ENCODE data around the gene RNASE7.
A peak's percentile ranks its signal among the peaks of the same experiment; 100 is the strongest.

The RNASE7 gene

GRCh38 chr14:21068521-21069387 is 26.6 kb downstream of the RNASE7 start:
- peak in 1 of 2 donors; percentile 30 for DNase-seq (ENCODE audit: low read depth in 2 of 2)

GRCh38 chr14:21069388-21070082 is 27.4 kb downstream of the RNASE7 start:
- DNase-seq (ENCODE audit: low read depth in 2 of 2) = no peak

- no peak for DNase-seq (ENCODE audit: low read depth in 2 of 2)
These were observed 28.0 kb downstream of the RNASE7 start, which contains the start of gene ARHGEF40 for GRCh38 chr14:21070083-21070609. Gene ARHGEF40, plus strand, starts transcription at chr14:21070304. Its CDS starts 93 bp downstream, at chr14:21070397.

- DNase-seq (ENCODE audit: low read depth in 2 of 2) = no peak
These were observed 28.6 kb downstream of the RNASE7 start for GRCh38 chr14:21070610-21071224.

GRCh38 chr14:21071225-21072030 is 29.3 kb downstream of the RNASE7 start:
- DNase-seq (ENCODE audit: low read depth in 2 of 2) = no peak

- no peak for DNase-seq (ENCODE audit: low read depth in 2 of 2)
These were observed 29.9 kb downstream of the RNASE7 start for GRCh38 chr14:21072031-21072473.

- DNase-seq (ENCODE audit: low read depth in 2 of 2) = no peak
These were observed 30.7 kb downstream of the RNASE7 start for GRCh38 chr14:21072781-21073339.

DNA sequence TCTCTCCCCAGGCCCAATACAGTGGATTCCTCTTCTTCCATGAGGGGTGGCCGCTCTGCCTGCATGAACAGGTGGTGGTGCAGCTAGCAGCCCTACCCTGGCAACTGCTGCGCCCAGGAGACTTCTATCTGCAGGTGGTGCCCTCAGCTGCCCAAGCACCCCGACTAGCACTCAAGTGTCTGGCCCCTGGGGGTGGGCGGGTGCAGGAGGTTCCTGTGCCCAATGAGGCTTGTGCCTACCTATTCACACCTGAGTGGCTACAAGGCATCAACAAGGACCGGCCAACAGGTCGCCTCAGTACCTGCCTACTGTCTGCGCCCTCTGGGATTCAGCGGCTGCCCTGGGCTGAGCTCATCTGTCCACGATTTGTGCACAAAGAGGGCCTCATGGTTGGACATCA is 31.8 kb downstream of the RNASE7 start:
- DNase-seq (ENCODE audit: low read depth in 2 of 2) = no peak

DNA sequence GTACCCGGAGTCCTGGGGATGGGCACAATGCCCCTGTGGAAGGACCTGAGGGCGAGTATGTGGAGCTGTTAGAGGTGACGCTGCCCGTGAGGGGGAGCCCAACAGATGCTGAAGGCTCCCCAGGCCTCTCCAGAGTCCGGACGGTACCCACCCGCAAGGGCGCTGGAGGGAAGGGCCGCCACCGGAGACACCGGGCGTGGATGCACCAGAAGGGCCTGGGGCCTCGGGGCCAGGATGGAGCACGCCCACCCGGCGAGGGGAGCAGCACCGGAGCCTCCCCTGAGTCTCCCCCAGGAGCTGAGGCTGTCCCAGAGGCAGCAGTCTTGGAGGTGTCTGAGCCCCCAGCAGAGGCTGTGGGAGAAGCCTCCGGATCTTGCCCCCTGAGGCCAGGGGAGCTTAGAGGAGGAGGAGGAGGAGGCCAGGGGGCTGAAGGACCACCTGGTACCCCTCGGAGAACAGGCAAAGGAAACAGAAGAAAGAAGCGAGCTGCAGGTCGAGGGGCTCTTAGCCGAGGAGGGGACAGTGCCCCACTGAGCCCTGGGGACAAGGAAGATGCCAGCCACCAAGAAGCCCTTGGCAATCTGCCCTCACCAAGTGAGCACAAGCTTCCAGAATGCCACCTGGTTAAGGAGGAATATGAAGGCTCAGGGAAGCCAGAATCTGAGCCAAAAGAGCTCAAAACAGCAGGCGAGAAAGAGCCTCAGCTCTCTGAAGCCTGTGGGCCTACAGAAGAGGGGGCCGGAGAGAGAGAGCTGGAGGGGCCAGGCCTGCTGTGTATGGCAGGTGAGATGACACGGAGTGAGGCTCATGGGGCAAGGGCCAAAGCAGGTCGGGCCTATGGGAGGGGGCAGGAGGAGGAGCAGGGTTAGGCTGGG is 32.5 kb downstream of the RNASE7 start:
- DNase-seq (ENCODE audit: low read depth in 2 of 2) = no peak

- DNase-seq (ENCODE audit: low read depth in 2 of 2) = no peak
These were observed 33.7 kb downstream of the RNASE7 start for GRCh38 chr14:21075719-21076437.

- no peak for DNase-seq (ENCODE audit: low read depth in 2 of 2)
These were observed 35.5 kb downstream of the RNASE7 start for GRCh38 chr14:21077672-21078071.

DNA sequence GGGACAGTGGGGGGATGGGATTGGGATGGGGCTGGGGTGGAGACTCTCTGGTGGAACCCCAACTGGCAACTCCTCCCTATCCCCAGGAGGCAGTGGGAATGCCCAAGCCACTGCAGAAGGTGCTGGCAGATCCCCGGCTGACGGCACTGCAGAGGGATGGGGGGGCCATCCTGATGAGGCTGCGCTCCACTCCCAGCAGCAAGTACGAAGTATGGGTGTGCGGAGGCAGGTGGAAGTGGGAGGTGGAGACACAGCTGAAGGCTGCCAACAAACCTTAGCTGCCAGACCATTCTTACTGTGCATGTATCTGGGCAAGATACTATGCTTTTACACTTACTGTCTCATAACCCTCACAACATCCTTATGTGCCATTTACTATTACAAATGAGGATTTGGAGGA is 36.1 kb downstream of the RNASE7 start:
- DNase-seq (ENCODE audit: low read depth in 2 of 2) = no peak

- DNase-seq (ENCODE audit: low read depth in 2 of 2) = no peak
These were observed 36.6 kb downstream of the RNASE7 start for GRCh38 chr14:21078726-21079125.

GRCh38 chr14:21081521-21082142 is 39.5 kb downstream of the RNASE7 start:
- no peak for DNase-seq (ENCODE audit: low read depth in 2 of 2)

DNA sequence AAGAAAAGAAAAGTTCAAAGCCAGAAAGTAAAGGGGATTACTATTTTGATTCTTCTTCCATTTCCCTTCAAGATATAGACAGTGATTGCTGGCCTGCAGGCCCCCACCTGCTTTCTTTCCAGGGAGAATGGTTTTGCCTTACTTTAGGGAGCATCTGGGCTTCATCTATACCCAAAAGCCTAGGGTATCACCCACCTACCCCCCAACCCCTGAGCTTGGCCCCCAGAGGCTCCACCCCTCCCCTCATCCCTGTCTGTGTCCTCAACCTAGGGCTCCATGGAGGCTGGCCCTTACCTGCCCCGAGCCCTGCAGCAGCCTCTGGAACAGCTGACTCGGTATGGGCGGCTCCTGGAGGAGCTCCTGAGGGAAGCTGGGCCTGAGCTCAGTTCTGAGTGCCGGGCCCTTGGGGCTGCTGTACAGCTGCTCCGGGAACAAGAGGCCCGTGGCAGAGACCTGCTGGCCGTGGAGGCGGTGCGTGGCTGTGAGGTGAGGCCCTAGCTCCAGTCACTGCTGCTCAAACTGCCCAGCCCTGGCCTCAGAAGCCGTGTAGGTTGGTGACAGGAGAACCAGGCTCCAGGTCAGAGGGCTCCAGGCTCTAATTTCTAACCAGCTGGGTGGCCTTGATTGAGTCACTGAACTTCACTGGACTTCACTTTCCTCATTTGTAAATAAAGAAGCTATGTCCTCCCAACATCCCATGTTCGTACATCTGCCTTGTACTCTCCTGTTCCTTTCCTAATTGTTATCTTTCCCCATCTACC is 41.6 kb downstream of the RNASE7 start:
- DNase-seq (ENCODE audit: low read depth in 2 of 2) = no peak

- no peak for DNase-seq (ENCODE audit: low read depth in 2 of 2)
These were observed 42.2 kb downstream of the RNASE7 start for GRCh38 chr14:21084396-21084795.

- no peak for DNase-seq (ENCODE audit: low read depth in 2 of 2)
These were observed 43.1 kb downstream of the RNASE7 start for GRCh38 chr14:21084998-21085853.

Measured in stimulated activated CD8-positive, alpha-beta memory T cell treated with anti-CD3 and anti-CD28 coated beads, Interleukin-15, amount 100 ng/mL, for 4 hours (primary cell).